Measurements from ENCODE around the gene GMPR.

DNA sequence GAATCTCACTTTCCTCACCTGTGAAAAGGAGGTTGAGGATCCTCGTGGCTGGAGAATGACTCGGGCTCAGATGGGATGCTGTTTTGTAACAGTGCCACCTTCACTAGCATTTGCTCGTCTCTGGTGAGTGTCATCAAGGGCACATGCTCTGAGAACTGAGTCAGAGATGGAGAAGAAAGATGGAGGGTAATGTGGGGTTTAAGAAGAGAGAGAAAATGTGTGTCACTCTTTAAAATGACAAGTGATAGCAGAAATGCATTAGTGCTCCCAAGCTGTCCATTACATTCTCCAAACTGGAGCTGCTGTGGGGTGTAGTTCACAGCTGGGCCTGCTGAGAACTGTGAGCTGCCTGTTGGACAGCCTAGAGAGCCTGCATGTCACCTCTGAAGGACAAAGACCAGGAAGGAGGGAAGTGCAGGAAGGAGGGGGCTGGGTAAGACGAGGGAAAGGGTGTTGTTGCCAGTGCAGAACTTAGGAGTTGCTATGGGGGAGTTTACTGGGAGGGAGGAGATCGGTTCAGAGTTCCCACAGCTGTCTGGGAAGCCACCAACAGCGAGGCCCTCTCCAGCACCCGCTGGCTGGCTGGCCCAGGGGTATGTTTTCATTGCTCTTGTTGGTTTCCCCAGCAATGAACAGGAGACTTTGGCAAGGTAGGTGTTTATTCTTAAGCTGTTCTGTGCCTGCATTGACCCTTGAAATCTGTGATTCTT is 19.8 kb downstream of the GMPR start:
- TF ChIP-seq, protein P1, sequence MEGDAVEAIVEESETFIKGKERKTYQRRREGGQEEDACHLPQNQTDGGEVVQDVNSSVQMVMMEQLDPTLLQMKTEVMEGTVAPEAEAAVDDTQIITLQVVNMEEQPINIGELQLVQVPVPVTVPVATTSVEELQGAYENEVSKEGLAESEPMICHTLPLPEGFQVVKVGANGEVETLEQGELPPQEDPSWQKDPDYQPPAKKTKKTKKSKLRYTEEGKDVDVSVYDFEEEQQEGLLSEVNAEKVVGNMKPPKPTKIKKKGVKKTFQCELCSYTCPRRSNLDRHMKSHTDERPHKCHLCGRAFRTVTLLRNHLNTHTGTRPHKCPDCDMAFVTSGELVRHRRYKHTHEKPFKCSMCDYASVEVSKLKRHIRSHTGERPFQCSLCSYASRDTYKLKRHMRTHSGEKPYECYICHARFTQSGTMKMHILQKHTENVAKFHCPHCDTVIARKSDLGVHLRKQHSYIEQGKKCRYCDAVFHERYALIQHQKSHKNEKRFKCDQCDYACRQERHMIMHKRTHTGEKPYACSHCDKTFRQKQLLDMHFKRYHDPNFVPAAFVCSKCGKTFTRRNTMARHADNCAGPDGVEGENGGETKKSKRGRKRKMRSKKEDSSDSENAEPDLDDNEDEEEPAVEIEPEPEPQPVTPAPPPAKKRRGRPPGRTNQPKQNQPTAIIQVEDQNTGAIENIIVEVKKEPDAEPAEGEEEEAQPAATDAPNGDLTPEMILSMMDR (conservative IDR thresholded peaks at IDR 0.05) = no peak
- no peak for TF ChIP-seq EZH2 (IDR thresholded peaks at IDR 0.05; ENCODE audit: low read depth)

All from PC-9 (cell line).